Transverse colon (tissue), 4 donors: ENCODE results near the gene COBLL1. TPM values are rescaled to one million over a fixed set of nuclear protein-coding genes. Genes with fewer than 3 reads are reported as not detected.

Experiments used
- DNase-seq: peaks from one replicate; pipeline ENCODE4 v3.0.0-alpha.2; 2019
- H3K27ac ChIP-seq, 4 donors: fragments of 200-600 bp; sonication (generic); 2 replicates each; pipeline ENCODE4 v1.5.1; 2016 to 2018; ENCODE audit warnings: inconsistent platforms in 4 of 4
- H3K27me3 ChIP-seq: fragments of 200-600 bp; sonication (generic); 2 replicates; pipeline ENCODE4 v1.5.1; 2017; ENCODE audit warnings: inconsistent platforms
- H3K36me3 ChIP-seq, 4 donors: fragments of 200-600 bp; sonication (generic); 2 replicates each; pipeline ENCODE4 v1.5.1; 2017 to 2019; ENCODE audit warnings: inconsistent platforms in 4 of 4
- H3K4me1 ChIP-seq, 4 donors: fragments of 200-600 bp; sonication (generic); 2 replicates each; pipeline ENCODE4 v1.5.1; 2017 to 2020; ENCODE audit warnings: inconsistent platforms in 4 of 4
- H3K4me3 ChIP-seq, 4 donors: fragments of 200-600 bp; sonication (generic); 1 replicate in 1 of 4; 2 replicates in 3 of 4; pipeline versions ENCODE4 v1.5.1 to v1.6.1; 2017 to 2019; ENCODE audit warnings: inconsistent platforms in 4 of 4
- H3K9me3 ChIP-seq, 2 donors: fragments of 200-600 bp; sonication (generic); 2 replicates each; pipeline ENCODE4 v1.5.1; 2017 to 2019; ENCODE audit warnings: inconsistent platforms in 2 of 2
- EP300 ChIP-seq: sonication (generic); formaldehyde crosslinking; IDR thresholded peaks from one replicate; pipeline ENCODE4 v1.6.1; 2017; ENCODE audit warnings: antibody characterized with exemption, low read depth
- POLR2A ChIP-seq: fragments of 450-650 bp; IDR thresholded peaks from one replicate; pipeline ENCODE4 v1.6.1; 2016; ENCODE audit warnings: antibody characterized with exemption, mild to moderate bottlenecking, moderate library complexity
- POLR2AphosphoS5 ChIP-seq, 3 donors: sonication (generic); formaldehyde crosslinking; IDR thresholded peaks; one replicate each; pipeline ENCODE4 v1.6.1; 2016; ENCODE audit warnings: antibody characterized with exemption in 3 of 3
- WGBS, 2 donors: methylation state at CpG; one replicate each; pipeline ENCODE4 v1.1.5; 2018; ENCODE audit warnings: low coverage in 1 of 2; 5-methylcytosine and 5-hydroxymethylcytosine counted together
- in situ Hi-C, 4 donors: fragments of 200-750 bp; cut with MboI; loops; one replicate each; pipeline versions ENCODE4 v1.15.0 to v1.15.1; 2017; ENCODE audit warnings: low sequenced_read_pairs in 3 of 4, low pct_ligation_motif_present in 1 of 4, low pct_unique_long_range_greater_than_20kb in 1 of 4
- intact Hi-C: fragments of 100-400 bp; cut with DNase I; formaldehyde crosslinking; loops from one replicate; pipeline ENCODE4 v1.15.1; 2023; ENCODE audit warnings: low total_unique reads
- total RNA-seq, 4 donors: library from RNA; depleted of rRNA; stranded (reverse); fragments of >200 nt; gene quantifications; one replicate each; pipeline ENCODE4 v1.1.0, GENCODE V29; 2016
- TF ChIP-seq, protein P1 (sequence below), 5 experiments: fragments of 200-600 bp in 3 of 5; fragments of 450-650 bp in 2 of 5; sonication (generic) in 3 of 5; IDR thresholded peaks; 1 replicate in 2 of 5; 2 replicates in 3 of 5; pipeline ENCODE4 v1.5.1; 2016 to 2017; ENCODE audit warnings: antibody characterized with exemption in 5 of 5, inconsistent platforms in 3 of 5, mild to moderate bottlenecking in 2 of 5, moderate library complexity in 1 of 5

Gene COBLL1
- total RNA-seq, 4 donors from 2014 or later: 21.7 to 129 (median 30.7) TPM

DNA sequence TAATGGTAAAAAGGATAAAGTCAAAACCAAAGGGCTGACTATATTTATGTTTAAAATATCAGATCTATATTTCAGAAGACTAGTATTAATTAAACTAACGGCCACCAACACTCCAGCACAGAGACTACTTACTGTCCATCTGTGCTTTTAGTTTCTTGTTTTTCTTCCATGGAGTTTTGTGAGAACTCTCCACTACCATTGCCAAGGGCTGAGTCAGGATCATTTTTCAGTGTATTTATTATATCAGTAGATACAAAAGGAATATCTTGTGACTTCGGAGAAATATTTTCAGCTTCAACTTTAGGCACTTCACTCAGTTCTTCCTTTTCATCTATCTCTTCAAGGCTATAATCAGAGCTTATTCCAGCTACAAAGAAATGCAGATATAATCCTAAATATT lies 141.2 kb downstream of the COBLL1 start:
- intact Hi-C loops: no loop called here
- no peaks in the 10 kb centered on the region for H3K27me3 ChIP-seq
- H3K4me3 ChIP-seq: no peak overlapping the region
- in situ Hi-C loops: loop anchor here in 1 of 4 donors (25.0 kb wide), 1 partner anchor 138 kb away; no protein-coding TSS in a partner anchor
- peaks cover 0 to 7% (median under 1%) of the 10 kb centered on the region in 4 donors for H3K36me3 ChIP-seq
- 70 to 81% methylated on average over 2 of the region's 2 CpGs for WGBS, 2 donors
- TF ChIP-seq, protein P1, sequence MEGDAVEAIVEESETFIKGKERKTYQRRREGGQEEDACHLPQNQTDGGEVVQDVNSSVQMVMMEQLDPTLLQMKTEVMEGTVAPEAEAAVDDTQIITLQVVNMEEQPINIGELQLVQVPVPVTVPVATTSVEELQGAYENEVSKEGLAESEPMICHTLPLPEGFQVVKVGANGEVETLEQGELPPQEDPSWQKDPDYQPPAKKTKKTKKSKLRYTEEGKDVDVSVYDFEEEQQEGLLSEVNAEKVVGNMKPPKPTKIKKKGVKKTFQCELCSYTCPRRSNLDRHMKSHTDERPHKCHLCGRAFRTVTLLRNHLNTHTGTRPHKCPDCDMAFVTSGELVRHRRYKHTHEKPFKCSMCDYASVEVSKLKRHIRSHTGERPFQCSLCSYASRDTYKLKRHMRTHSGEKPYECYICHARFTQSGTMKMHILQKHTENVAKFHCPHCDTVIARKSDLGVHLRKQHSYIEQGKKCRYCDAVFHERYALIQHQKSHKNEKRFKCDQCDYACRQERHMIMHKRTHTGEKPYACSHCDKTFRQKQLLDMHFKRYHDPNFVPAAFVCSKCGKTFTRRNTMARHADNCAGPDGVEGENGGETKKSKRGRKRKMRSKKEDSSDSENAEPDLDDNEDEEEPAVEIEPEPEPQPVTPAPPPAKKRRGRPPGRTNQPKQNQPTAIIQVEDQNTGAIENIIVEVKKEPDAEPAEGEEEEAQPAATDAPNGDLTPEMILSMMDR (IDR thresholded peaks at IDR 0.05): no peak
- TF ChIP-seq POLR2AphosphoS5 (IDR thresholded peaks at IDR 0.05): no peak
- TF ChIP-seq EP300: no peak
- TF ChIP-seq POLR2A: no peak
- H3K9me3 ChIP-seq: no peaks in the 10 kb centered on the region
- peaks cover 0 to 3% (median 0%) of the 10 kb centered on the region in 4 donors for H3K4me1 ChIP-seq
- DNase-seq: no peak
- H3K27ac ChIP-seq: no peak overlapping the region

DNA sequence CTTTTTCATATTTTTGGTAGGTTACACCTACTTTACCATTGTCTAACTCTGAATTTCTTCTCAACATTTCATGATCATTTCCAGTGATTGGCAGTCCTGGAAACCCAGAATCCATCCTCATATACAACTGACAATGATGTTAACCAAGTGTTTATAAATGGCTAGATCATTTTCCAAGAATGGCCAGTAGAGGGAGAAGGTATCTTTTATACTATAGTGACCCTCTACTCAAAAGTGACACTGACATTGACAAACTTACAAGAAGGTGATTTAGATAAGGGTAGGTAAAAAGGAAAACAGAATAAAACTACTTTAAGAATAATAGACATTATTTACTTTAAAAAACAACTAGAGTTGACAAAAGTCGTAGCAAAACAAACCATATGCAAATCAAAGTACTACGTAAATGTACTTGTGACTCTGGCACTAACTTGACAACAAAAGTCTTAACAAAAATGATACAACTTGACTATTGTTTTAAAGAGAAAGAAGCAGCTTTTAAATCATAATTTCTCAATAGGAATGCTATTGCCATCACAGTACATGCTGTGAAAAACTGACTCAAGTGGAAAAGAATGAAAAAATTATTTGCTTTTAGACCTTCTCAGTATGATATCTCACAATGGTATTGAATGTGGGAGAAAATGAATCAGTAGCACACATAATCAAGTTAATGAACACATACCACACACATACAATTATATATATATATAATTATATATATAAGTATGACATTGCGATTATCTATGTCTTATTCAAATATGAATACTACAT lies 143.7 kb downstream of the COBLL1 start:
- DNase-seq: no peak
- H3K4me3 ChIP-seq: no peak overlapping the region
- TF ChIP-seq POLR2AphosphoS5 (IDR thresholded peaks at IDR 0.05) (no peak), POLR2A (no peak)
- TF ChIP-seq, protein P1 (IDR thresholded peaks at IDR 0.05): peak; percentile 38 to 54 (median 47)
- peaks cover 0 to 13% (median 0%) of the 10 kb centered on the region in 4 donors for H3K36me3 ChIP-seq
- 70 to 73% methylated on average over 3 of the region's 3 CpGs for WGBS, 2 donors
- H3K27me3 ChIP-seq: no peaks in the 10 kb centered on the region
- H3K4me1 ChIP-seq: no peaks in the 10 kb centered on the region
- H3K9me3 ChIP-seq: no peaks in the 10 kb centered on the region
- intact Hi-C loops (no loop called here), in situ Hi-C loops (no loop called here)
- no peak overlapping the region for H3K27ac ChIP-seq

DNA sequence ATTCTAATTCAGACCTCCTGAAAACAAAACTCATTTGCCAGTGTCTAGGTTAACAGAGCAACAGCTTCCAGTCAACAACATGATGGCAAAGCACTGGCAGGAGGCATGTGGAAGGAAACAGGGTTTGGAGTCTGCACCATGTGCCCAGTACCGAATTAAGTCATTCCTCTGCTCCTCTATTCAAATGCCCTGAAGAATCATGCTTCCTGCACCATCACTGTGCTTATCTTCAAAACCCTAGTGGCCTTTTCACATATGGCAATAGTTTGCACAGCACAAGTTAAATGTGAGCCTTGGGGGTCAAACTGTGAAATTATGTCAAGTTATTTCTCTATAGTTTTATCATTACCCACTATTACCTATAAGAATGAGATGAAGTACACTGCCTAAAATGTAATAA lies 145.0 kb downstream of the COBLL1 start:
- in situ Hi-C loops (no loop called here), intact Hi-C loops (no loop called here)
- DNase-seq: no peak
- Histone ChIP-seq H3K9me3 (no peaks in the 10 kb centered on the region), H3K27me3 (no peaks in the 10 kb centered on the region), H3K4me3 (no peak overlapping the region), H3K27ac (no peak overlapping the region), H3K36me3 (peaks cover 0 to 13% (median 0%) of the 10 kb centered on the region in 4 donors), H3K4me1 (no peaks in the 10 kb centered on the region)
- 86% methylated on average over 1 of the region's 1 CpG for WGBS, 2 donors
- TF ChIP-seq, protein P1 (IDR thresholded peaks at IDR 0.05): no peak
- TF ChIP-seq POLR2AphosphoS5 (IDR thresholded peaks at IDR 0.05) (no peak), EP300 (no peak), POLR2A (no peak)

DNA sequence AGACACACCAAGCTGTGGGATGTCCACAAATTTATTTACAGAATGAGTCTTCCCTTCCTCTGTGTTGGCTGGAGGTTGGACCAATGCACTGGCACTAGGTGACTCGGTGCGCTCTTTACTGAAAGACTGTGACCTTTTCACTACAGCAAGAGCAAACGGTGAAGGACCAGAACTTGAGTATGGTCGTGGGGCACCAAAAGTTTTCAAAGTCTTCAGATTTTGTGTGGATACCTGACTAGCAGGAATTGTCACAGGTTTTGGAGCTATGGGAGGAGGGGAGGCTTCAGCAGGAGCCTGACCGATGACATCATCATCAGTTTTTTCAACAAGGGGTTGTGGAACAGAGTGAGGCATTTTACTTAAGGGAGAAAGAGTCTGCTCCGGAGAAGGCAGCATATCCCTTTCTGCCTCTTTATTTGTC lies 147.3 kb downstream of the COBLL1 start:
- no peak overlapping the region for H3K4me3 ChIP-seq
- DNase-seq: no peak
- WGBS, 2 donors: 88 to 100% methylated on average over 1 to 6 of the region's 6 CpGs
- intact Hi-C loops (no loop called here), in situ Hi-C loops (no loop called here)
- TF ChIP-seq, protein P1 (IDR thresholded peaks at IDR 0.05): no peak
- TF ChIP-seq POLR2AphosphoS5 (IDR thresholded peaks at IDR 0.05) (no peak), EP300 (no peak), POLR2A (no peak)
- no peak overlapping the region for H3K27ac ChIP-seq
- H3K4me1 ChIP-seq: no peaks in the 10 kb centered on the region
- H3K9me3 ChIP-seq: no peaks in the 10 kb centered on the region
- peaks cover 0 to 13% (median 0%) of the 10 kb centered on the region in 4 donors for H3K36me3 ChIP-seq
- no peaks in the 10 kb centered on the region for H3K27me3 ChIP-seq
